Endometrium (tissue), 2 donors: ENCODE results near the gene CYP17A1.
"Not testable (repeated sequence)": the region's sequence is repeated elsewhere in the genome, so short reads cannot be mapped to it uniquely, and the experiment has no call there.

ENCODE experiments used
- FAIRE-seq: peaks from 2 replicates; lab custom pipeline; 2012; peaks lifted over from hg19 to GRCh38; lab: Jason Lieb, UNC
- donor health status: control.
- donor health status: control.

Gene CYP17A1

GRCh38 chr10:102837230-102837721 is at the start of gene CYP17A1:
Gene CYP17A1 (minus strand): TSS chr10:102837413. CDS start chr10:102837361, 52 bp downstream.
- no peak for FAIRE-seq

- FAIRE-seq, result no peak
Measured at GRCh38 chr10:102880256-102880655, 43.0 kb upstream of the CYP17A1 start.

- FAIRE-seq, result no peak
Measured at GRCh38 chr10:102878629-102879028, 41.4 kb upstream of the CYP17A1 start.

GRCh38 chr10:102876747-102877153 is 39.5 kb upstream of the CYP17A1 start:
- FAIRE-seq, result no peak

GRCh38 chr10:102872163-102872562 is 35.0 kb upstream of the CYP17A1 start:
- FAIRE-seq, result no peak

- FAIRE-seq, result no peak
Measured at GRCh38 chr10:102870221-102870620, 33.0 kb upstream of the CYP17A1 start.

GRCh38 chr10:102869258-102870198 is 32.3 kb upstream of the CYP17A1 start, which contains the start of gene AS3MT:
Gene AS3MT (plus strand): TSS chr10:102869470. CDS start chr10:102869593, 123 bp downstream.
- no peak for FAIRE-seq

- FAIRE-seq, result no peak
Measured at GRCh38 chr10:102868911-102869257, 31.7 kb upstream of the CYP17A1 start.

GRCh38 chr10:102865620-102866019 is 28.4 kb upstream of the CYP17A1 start:
- FAIRE-seq, result peak; percentile 8

GRCh38 chr10:102863660-102864059 is 26.4 kb upstream of the CYP17A1 start:
- no peak for FAIRE-seq

GRCh38 chr10:102859911-102860310 is 22.7 kb upstream of the CYP17A1 start:
- no peak for FAIRE-seq

- no peak for FAIRE-seq
Measured at GRCh38 chr10:102856758-102857424, 19.7 kb upstream of the CYP17A1 start.

GRCh38 chr10:102855731-102856436 is 18.7 kb upstream of the CYP17A1 start:
- FAIRE-seq, result not testable (repeated sequence)

- not testable (repeated sequence) for FAIRE-seq
Measured at GRCh38 chr10:102853237-102853636, 16.0 kb upstream of the CYP17A1 start.

- FAIRE-seq, result no peak
Measured at GRCh38 chr10:102850025-102850518, 12.9 kb upstream of the CYP17A1 start.

- no peak for FAIRE-seq
Measured at GRCh38 chr10:102845352-102845902, 8.2 kb upstream of the CYP17A1 start.

GRCh38 chr10:102844190-102844776 is 7.1 kb upstream of the CYP17A1 start:
- not testable (repeated sequence) for FAIRE-seq

- not testable (repeated sequence) for FAIRE-seq
Measured at GRCh38 chr10:102843139-102843538, 5.9 kb upstream of the CYP17A1 start.

- FAIRE-seq, result no peak
Measured at GRCh38 chr10:102841827-102842345, 4.7 kb upstream of the CYP17A1 start.

- not testable (repeated sequence) for FAIRE-seq
Measured at GRCh38 chr10:102838276-102838927, 1.2 kb upstream of the CYP17A1 start.
